ENCODE results near the gene PWWP2B.

- TF ChIP-seq EP300 (IDR thresholded peaks at IDR 0.05) (no peak), CTCF (IDR thresholded peaks at IDR 0.05) (no peak), POLR2A (IDR thresholded peaks at IDR 0.05; ENCODE audit: low read depth) (no peak), POLR2AphosphoS5 (IDR thresholded peaks at IDR 0.05) (no peak)
Observed at GRCh38 chr10:132439025-132439388, 42.0 kb downstream of the PWWP2B start.

Data from esophagus muscularis mucosa (tissue), 4 donors.